ENCODE measurements around the gene EGFL7. TPM values are rescaled to one million over a fixed set of nuclear protein-coding genes. Genes with fewer than 3 reads are reported as not detected.

EGFL7 gene
- polyA plus RNA-seq, 1 experiment, result 3.9 TPM

GRCh38 chr9:136624184-136624951 lies 38.3 kb upstream of the EGFL7 start:
- Histone ChIP-seq H3K27ac (ENCODE audit: low read depth, low read length) (no peak overlapping the region), H3K27me3 (ENCODE audit: control insufficient read depth, insufficient read depth, low read length) (peaks cover 5% of the 10 kb centered on the region), H3K9me3 (ENCODE audit: control insufficient read depth, insufficient read depth, low read length) (no peaks in the 10 kb centered on the region; the same call in 1 of the 2 replicates), H3K4me3 (ENCODE audit: low read depth, low read length) (no peak overlapping the region)
- CTCF ChIA-PET, result interaction anchor here (8.2 kb wide), 1 partner anchor 136 kb away, joined by 183 read pairs; no protein-coding TSS in a partner anchor
- DNase-seq (ENCODE audit: low read depth, low spot score), result no peak
- POLR2A ChIA-PET, result interaction anchor here (0.6 to 1.3 kb wide), 2 partner anchors 78 to 550 kb away, joined by 3 to 5 read pairs; no protein-coding TSS in a partner anchor
- no peak for TF ChIP-seq CTCF (IDR thresholded peaks at IDR 0.05; ENCODE audit: low read depth, low read length)

GRCh38 chr9:136625101-136626065 lies 37.3 kb upstream of the EGFL7 start:
- Histone ChIP-seq H3K4me3 (ENCODE audit: low read depth, low read length) (no peak overlapping the region), H3K27ac (ENCODE audit: low read depth, low read length) (no peak overlapping the region), H3K27me3 (ENCODE audit: control insufficient read depth, insufficient read depth, low read length) (peaks cover 8% of the 10 kb centered on the region), H3K9me3 (ENCODE audit: control insufficient read depth, insufficient read depth, low read length) (no peaks in the 10 kb centered on the region; the same call in 1 of the 2 replicates)
- CTCF ChIA-PET, result interaction anchor here (1.0 to 8.2 kb wide), 3 partner anchors 11 to 137 kb away, joined by 3 to 183 read pairs (median 3); no protein-coding TSS in a partner anchor
- no peak for DNase-seq (ENCODE audit: low read depth, low spot score)
- POLR2A ChIA-PET, result no interaction called here
- peak; percentile 40 for TF ChIP-seq CTCF (IDR thresholded peaks at IDR 0.05; ENCODE audit: low read depth, low read length)

- no peak overlapping the region for H3K27ac ChIP-seq (ENCODE audit: low read depth, low read length)
These were observed 36.5 kb upstream of the EGFL7 start for GRCh38 chr9:136626066-136626725.

More at GRCh38 chr9:136626066-136626725, 36.5 kb upstream of the EGFL7 start:
- ChIA-PET POLR2A (no interaction called here), CTCF (interaction anchor here (1.3 to 8.2 kb wide), 2 partner anchors 12 to 138 kb away, joined by 3 to 183 read pairs; no protein-coding TSS in a partner anchor)
- H3K9me3 ChIP-seq (ENCODE audit: control insufficient read depth, insufficient read depth, low read length), result peaks cover 5% of the 10 kb centered on the region
- TF ChIP-seq CTCF (IDR thresholded peaks at IDR 0.05; ENCODE audit: low read depth, low read length), result no peak
- H3K4me3 ChIP-seq (ENCODE audit: low read depth, low read length), result no peak overlapping the region
- H3K27me3 ChIP-seq (ENCODE audit: control insufficient read depth, insufficient read depth, low read length), result peaks cover 8% of the 10 kb centered on the region
- no peak for DNase-seq (ENCODE audit: low read depth, low spot score)
